RWPE2 (cell line): ENCODE results near the gene SLC7A1.

Experiments
- ATAC-seq: fragments of 200-7000 bp; cut with Tn5 transposase; 3 replicates; pipeline ENCODE4 v1.9.1; 2021; ENCODE audit warnings: low read depth
- DNase-seq: peaks from one replicate; pipeline ENCODE4 v3.0.0-alpha.2; 2020; ENCODE audit warnings: low spot score
- H3K27ac ChIP-seq: fragments of 450-650 bp; 2 replicates; pipeline ENCODE4 v1.5.1; 2017; ENCODE audit warnings: mild to moderate bottlenecking; ENCODE audit not compliant: poor library complexity, severe bottlenecking
- H3K27me3 ChIP-seq: fragments of 250-450 bp; sonication (Bioruptor Pico); 2 replicates; pipeline ENCODE4 v1.5.1; 2021; ENCODE audit warnings: mild to moderate bottlenecking, moderate library complexity; ENCODE audit not compliant: insufficient read depth, poor library complexity, severe bottlenecking
- H3K36me3 ChIP-seq: fragments of 250-450 bp; sonication (Bioruptor Pico); 2 replicates; pipeline ENCODE4 v1.5.1; 2020; ENCODE audit warnings: low read depth, mild to moderate bottlenecking, moderate library complexity
- H3K4me1 ChIP-seq: fragments of 250-450 bp; sonication (Bioruptor Pico); 2 replicates; pipeline ENCODE4 v1.5.1; 2021; ENCODE audit warnings: mild to moderate bottlenecking, moderate library complexity; ENCODE audit not compliant: insufficient read depth, poor library complexity, severe bottlenecking
- H3K4me3 ChIP-seq: fragments of 250-450 bp; sonication (Bioruptor Pico); 2 replicates; pipeline ENCODE4 v1.5.1; 2021; ENCODE audit warnings: mild to moderate bottlenecking, moderate library complexity; ENCODE audit not compliant: severe bottlenecking
- H3K9me3 ChIP-seq: fragments of 250-450 bp; sonication (Bioruptor Pico); 2 replicates; pipeline ENCODE4 v1.5.1; 2021; ENCODE audit warnings: mild to moderate bottlenecking, moderate library complexity; ENCODE audit not compliant: severe bottlenecking
- CTCF ChIP-seq: fragments of 450-650 bp; IDR thresholded peaks from one replicate; pipeline ENCODE4 v1.5.1; 2017; ENCODE audit warnings: mild to moderate bottlenecking, moderate library complexity; ENCODE audit not compliant: poor library complexity, severe bottlenecking

Gene SLC7A1

GRCh38 chr13:29483211-29483610, 112.3 kb downstream of the SLC7A1 start:
- Histone ChIP-seq H3K9me3 (no peaks in the 10 kb centered on the region), H3K27ac (no peak overlapping the region), H3K4me3 (no peak overlapping the region), H3K36me3 (no peaks in the 10 kb centered on the region), H3K4me1 (no peaks in the 10 kb centered on the region), H3K27me3 (no peaks in the 10 kb centered on the region)
- no peak for TF ChIP-seq CTCF
- no peak for ATAC-seq
- no peak for DNase-seq

- H3K4me1 ChIP-seq: no peaks in the 10 kb centered on the region
- no peak for DNase-seq
Observed at GRCh38 chr13:29482504-29482903, 113.0 kb downstream of the SLC7A1 start.

GRCh38 chr13:29481603-29482002, 113.9 kb downstream of the SLC7A1 start:
- no peak for DNase-seq
- Histone ChIP-seq H3K4me3 (no peak overlapping the region), H3K27me3 (no peaks in the 10 kb centered on the region), H3K9me3 (no peaks in the 10 kb centered on the region), H3K36me3 (no peaks in the 10 kb centered on the region), H3K27ac (no peak overlapping the region), H3K4me1 (no peaks in the 10 kb centered on the region)
- no peak for ATAC-seq
- TF ChIP-seq CTCF: no peak

More at GRCh38 chr13:29482504-29482903, 113.0 kb downstream of the SLC7A1 start:
- H3K4me3 ChIP-seq: no peak overlapping the region
- no peak overlapping the region for H3K27ac ChIP-seq
- no peaks in the 10 kb centered on the region for H3K9me3 ChIP-seq
- H3K27me3 ChIP-seq: no peaks in the 10 kb centered on the region
- no peaks in the 10 kb centered on the region for H3K36me3 ChIP-seq
- no peak for TF ChIP-seq CTCF
- no peak for ATAC-seq

- H3K4me1 ChIP-seq: no peaks in the 10 kb centered on the region
- no peak for ATAC-seq
- DNase-seq: no peak
- no peak overlapping the region for H3K4me3 ChIP-seq
- H3K27me3 ChIP-seq: no peaks in the 10 kb centered on the region
- no peak overlapping the region for H3K27ac ChIP-seq
- no peaks in the 10 kb centered on the region for H3K36me3 ChIP-seq
- no peak for TF ChIP-seq CTCF
- H3K9me3 ChIP-seq: no peaks in the 10 kb centered on the region
Observed at GRCh38 chr13:29480893-29481525, 114.5 kb downstream of the SLC7A1 start.

GRCh38 chr13:29479716-29480492, 115.6 kb downstream of the SLC7A1 start:
- Histone ChIP-seq H3K36me3 (no peaks in the 10 kb centered on the region), H3K27me3 (no peaks in the 10 kb centered on the region), H3K4me3 (no peak overlapping the region), H3K27ac (no peak overlapping the region), H3K4me1 (no peaks in the 10 kb centered on the region), H3K9me3 (no peaks in the 10 kb centered on the region)
- ATAC-seq (no peak), DNase-seq (no peak)
- no peak for TF ChIP-seq CTCF
